Neural progenitor cell (in vitro differentiated cells): ENCODE data around the gene FBXL5. TPM values are rescaled to one million over a fixed set of nuclear protein-coding genes. Genes with fewer than 3 reads are reported as not detected.

ENCODE experiments used
- DNase-seq: peaks from one replicate; pipeline ENCODE4 v3.0.0-alpha.2; 2016; ENCODE audit warnings: low spot score
- H2AFZ ChIP-seq: fragments of 200-600 bp; sonication (generic); replicated peaks from 2 replicates; pipeline ENCODE4 v1.6.1; 2016; ENCODE audit warnings: antibody characterized with exemption
- H3F3A ChIP-seq: fragments of 200-600 bp; sonication (generic); 2 replicates; pipeline ENCODE4 v1.6.1; 2016; ENCODE audit warnings: antibody characterized with exemption, low read depth
- H3K27ac ChIP-seq: fragments of 200-600 bp; sonication (generic); 2 replicates; pipeline ENCODE4 v1.5.1; 2016; ENCODE audit warnings: mild to moderate bottlenecking
- H3K27me3 ChIP-seq: fragments of 200-600 bp; sonication (generic); 2 replicates; pipeline ENCODE4 v1.6.1; 2016; ENCODE audit warnings: mild to moderate bottlenecking, moderate library complexity
- H3K36me3 ChIP-seq: fragments of 200-600 bp; sonication (generic); 2 replicates; pipeline ENCODE4 v1.5.1; 2016
- H3K4me1 ChIP-seq: fragments of 200-600 bp; sonication (generic); 2 replicates; pipeline ENCODE4 v1.6.1; 2016; ENCODE audit warnings: mixed run types
- H3K4me2 ChIP-seq: fragments of 200-600 bp; sonication (generic); 2 replicates; pipeline ENCODE4 v1.6.1; 2016
- H3K4me3 ChIP-seq: fragments of 200-600 bp; sonication (generic); 2 replicates; pipeline ENCODE4 v1.5.1; 2016
- H3K79me2 ChIP-seq: fragments of 200-600 bp; sonication (generic); 2 replicates; pipeline ENCODE4 v1.6.1; 2016; ENCODE audit warnings: low read depth
- H3K9ac ChIP-seq: fragments of 200-600 bp; sonication (generic); 2 replicates; pipeline ENCODE4 v1.6.1; 2016
- H3K9me3 ChIP-seq: fragments of 200-600 bp; sonication (generic); 2 replicates; pipeline ENCODE4 v1.5.1; 2016; ENCODE audit warnings: low read depth
- H4K20me1 ChIP-seq: fragments of 200-600 bp; sonication (generic); 2 replicates; pipeline ENCODE4 v1.6.1; 2016; ENCODE audit warnings: low read depth
- H3K27ac Mint-ChIP-seq: 3 replicates; pipeline ENCODE4 v1.8.0; 2021; ENCODE audit warnings: mixed read lengths
- H3K27me3 Mint-ChIP-seq: 2 replicates; pipeline ENCODE4 v1.8.0; 2022; ENCODE audit warnings: low read depth, mild to moderate bottlenecking, inconsistent platforms, moderate library complexity, mixed read lengths; ENCODE audit not compliant: insufficient read depth
- H3K36me3 Mint-ChIP-seq: 3 replicates; pipeline ENCODE4 v1.8.0; 2021; ENCODE audit warnings: mixed read lengths
- H3K4me1 Mint-ChIP-seq: 3 replicates; pipeline ENCODE4 v1.8.0; 2021; ENCODE audit warnings: mixed read lengths
- H3K4me3 Mint-ChIP-seq: 3 replicates; pipeline ENCODE4 v1.8.0; 2021; ENCODE audit warnings: mild to moderate bottlenecking, moderate library complexity, mixed read lengths
- H3K9me3 Mint-ChIP-seq: 3 replicates; pipeline ENCODE4 v1.8.0; 2020; ENCODE audit warnings: mixed read lengths
- CTCF ChIP-seq: fragments of 200-600 bp; sonication (generic); IDR thresholded peaks from 2 replicates; pipeline ENCODE4 v1.5.1; 2017; ENCODE audit warnings: antibody characterized with exemption, mild to moderate bottlenecking
- EZH2 ChIP-seq: fragments of 200-600 bp; sonication (generic); IDR thresholded peaks from 2 replicates; pipeline ENCODE4 v1.6.1; 2017; ENCODE audit warnings: antibody characterized with exemption, mild to moderate bottlenecking, moderate library complexity
- EZH2phosphoT487 ChIP-seq: fragments of 200-600 bp; sonication (generic); IDR thresholded peaks from 2 replicates; pipeline ENCODE4 v1.6.1; 2017; ENCODE audit warnings: antibody characterized with exemption
- total RNA-seq: library from RNA; depleted of rRNA; stranded (reverse); fragments of >200 nt; gene quantifications from 2 replicates; pipeline ENCODE4 v1.2.3, GENCODE V29; 2015; ENCODE audit warnings: low replicate concordance

Gene FBXL5
- total RNA-seq, 1 donor from 2014 or later: 87.9 TPM

GRCh38 chr4:15612136-15612535, 43.0 kb downstream of the FBXL5 start:
- Histone ChIP-seq H3K27ac (no peak overlapping the region), H3K4me3 (no peak overlapping the region), H3K27me3 (no peaks in the 10 kb centered on the region), H3F3A (peaks cover 3% of the 10 kb centered on the region), H2AFZ (no peak overlapping the region), H4K20me1 (no peaks in the 10 kb centered on the region), H3K4me2 (no peak overlapping the region), H3K4me1 (no peaks in the 10 kb centered on the region), H3K9ac (no peak overlapping the region), H3K79me2 (peaks cover 12% of the 10 kb centered on the region), H3K9me3 (no peaks in the 10 kb centered on the region), H3K36me3 (peaks cover 13% of the 10 kb centered on the region)
- DNase-seq: no peak
- Mint-ChIP-seq H3K27ac (no peak overlapping the region), H3K4me1 (no peaks in the 10 kb centered on the region), H3K36me3 (peaks cover 32% of the 10 kb centered on the region), H3K9me3 (peaks cover 21% of the 10 kb centered on the region), H3K27me3 (no peaks in the 10 kb centered on the region), H3K4me3 (no peak overlapping the region)
- TF ChIP-seq EZH2phosphoT487 (no peak), CTCF (no peak), EZH2 (no peak)

- H3K9me3 Mint-ChIP-seq: peaks cover 10% of the 10 kb centered on the region
- DNase-seq: no peak
- H3K27ac Mint-ChIP-seq: no peak overlapping the region
- Histone ChIP-seq H3K27me3 (no peaks in the 10 kb centered on the region), H3K27ac (no peak overlapping the region), H4K20me1 (no peaks in the 10 kb centered on the region), H3K79me2 (peaks cover 6% of the 10 kb centered on the region), H3K4me2 (no peak overlapping the region), H3K9me3 (no peaks in the 10 kb centered on the region), H3K36me3 (peaks cover 13% of the 10 kb centered on the region), H3K4me1 (peaks cover 1% of the 10 kb centered on the region), H3K9ac (no peak overlapping the region), H3F3A (peaks cover 3% of the 10 kb centered on the region), H3K4me3 (no peak overlapping the region), H2AFZ (no peak overlapping the region)
- no peaks in the 10 kb centered on the region for H3K4me1 Mint-ChIP-seq
- no peak overlapping the region for H3K4me3 Mint-ChIP-seq
- H3K27me3 Mint-ChIP-seq: no peaks in the 10 kb centered on the region
- peaks cover 20% of the 10 kb centered on the region for H3K36me3 Mint-ChIP-seq
- TF ChIP-seq CTCF (no peak), EZH2phosphoT487 (no peak), EZH2 (no peak)
Observed at GRCh38 chr4:15610855-15611254, 44.3 kb downstream of the FBXL5 start.

- Histone ChIP-seq H4K20me1 (no peaks in the 10 kb centered on the region), H3K36me3 (no peaks in the 10 kb centered on the region), H3K79me2 (no peaks in the 10 kb centered on the region), H3K27me3 (no peaks in the 10 kb centered on the region), H2AFZ (no peak overlapping the region), H3K9ac (no peak overlapping the region), H3K4me1 (peaks cover 9% of the 10 kb centered on the region), H3K4me3 (no peak overlapping the region), H3K4me2 (peak overlapping the region; percentile 0), H3K9me3 (no peaks in the 10 kb centered on the region), H3K27ac (no peak overlapping the region), H3F3A (no peaks in the 10 kb centered on the region)
- H3K36me3 Mint-ChIP-seq: peaks cover 38% of the 10 kb centered on the region
- H3K9me3 Mint-ChIP-seq: peaks cover 8% of the 10 kb centered on the region
- peaks cover 5% of the 10 kb centered on the region for H3K4me1 Mint-ChIP-seq
- H3K27ac Mint-ChIP-seq: no peak overlapping the region
- TF ChIP-seq EZH2: no peak
- TF ChIP-seq EZH2phosphoT487: no peak
- TF ChIP-seq CTCF: no peak
- no peaks in the 10 kb centered on the region for H3K27me3 Mint-ChIP-seq
- no peak overlapping the region for H3K4me3 Mint-ChIP-seq
- peak; percentile 28 for DNase-seq
Observed at GRCh38 chr4:15605537-15605936, 49.6 kb downstream of the FBXL5 start.
